NCI-H2107 (cell line): Measurements from ENCODE around the gene FAM53B.

Source experiments
- DNase-seq: peaks from one replicate; lab custom pipeline; 2025; lab: John Stamatoyannopoulos, UW

FAM53B gene

GRCh38 chr10:124576526-124577420, 167.4 kb downstream of the FAM53B start:
- DNase-seq: no peak

GRCh38 chr10:124575107-124576035, 168.8 kb downstream of the FAM53B start:
- DNase-seq: no peak

- DNase-seq: no peak
These were observed 169.6 kb downstream of the FAM53B start for GRCh38 chr10:124574456-124575070.

GRCh38 chr10:124573726-124574455, 170.3 kb downstream of the FAM53B start:
- no peak for DNase-seq

- no peak for DNase-seq
These were observed 171.4 kb downstream of the FAM53B start for GRCh38 chr10:124572751-124573150.

- no peak for DNase-seq
These were observed 173.5 kb downstream of the FAM53B start for GRCh38 chr10:124570646-124571045.

GRCh38 chr10:124569623-124570470, 174.3 kb downstream of the FAM53B start:
- DNase-seq: no peak
